Measurements from ENCODE around the gene CDH23. TPM values are rescaled to one million over a fixed set of nuclear protein-coding genes. Genes with fewer than 3 reads are reported as not detected.

The CDH23 gene
- polyA plus RNA-seq, 1 donor (not counting 4 experiments of a cell fraction or from before 2014, with no cell fraction given) = 0.01 TPM

DNA sequence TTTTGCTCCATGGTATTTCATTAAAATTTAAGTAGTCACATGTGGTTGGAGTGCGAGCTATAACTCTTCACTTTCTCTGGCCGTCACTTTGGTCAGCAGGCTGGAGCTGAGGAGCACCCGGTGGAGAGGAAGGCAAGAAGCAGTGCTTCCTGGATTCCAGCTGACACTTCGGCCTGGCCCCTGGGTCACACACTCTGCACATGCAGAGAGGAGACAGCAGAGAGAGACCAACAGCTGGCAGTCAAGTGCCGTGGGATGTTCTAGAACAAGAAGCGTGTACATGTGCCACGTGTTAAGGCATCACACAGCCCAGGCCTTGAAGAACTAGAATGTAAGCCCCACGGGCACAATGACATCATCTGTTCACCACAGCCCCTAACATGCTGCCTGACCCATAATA is 424.2 kb downstream of the CDH23 start:
- Histone ChIP-seq H2AFZ (ENCODE audit: control insufficient read depth, low read length) (no peak overlapping the region), H3K4me1 (ENCODE audit: control insufficient read depth, extremely low read depth, insufficient read depth, low read length) (no peaks in the 10 kb centered on the region), H3K4me3 (ENCODE audit: control insufficient read depth in 2 of 3, extremely low read depth in 1 of 3, insufficient read depth in 2 of 3, low read depth in 1 of 3, low read length in 3 of 3) (no peak overlapping the region), H3K9me1 (ENCODE audit: control insufficient read depth, extremely low read depth, insufficient read depth, low read length) (no peaks in the 10 kb centered on the region), H3K27me3 (ENCODE audit: control insufficient read depth, extremely low read depth, insufficient read depth, low read length) (no peaks in the 10 kb centered on the region), H3K36me3 (ENCODE audit: control insufficient read depth in 2 of 2, extremely low read depth in 1 of 2, insufficient read depth in 2 of 2, low read length in 2 of 2) (peaks cover 70 to 82% of the 10 kb centered on the region in 2 experiments), H3K9ac (ENCODE audit: control insufficient read depth, extremely low read depth, insufficient read depth, low read length) (no peak overlapping the region), H4K20me1 (ENCODE audit: control insufficient read depth, extremely low read depth, insufficient read depth, low read length) (peaks cover 2% of the 10 kb centered on the region), H3K27ac (ENCODE audit: control insufficient read depth, insufficient read depth, low read length) (no peak overlapping the region), H3K9me3 (ENCODE audit: control insufficient read depth, low read depth, low read length) (no peaks in the 10 kb centered on the region), H3K4me2 (ENCODE audit: control insufficient read depth, extremely low read depth, insufficient read depth, low read depth, low read length) (no peak overlapping the region), H3K79me2 (ENCODE audit: control insufficient read depth, insufficient read depth, low read length) (no peaks in the 10 kb centered on the region)
- dilution Hi-C loops (cut with MboI; ENCODE audit: extremely low pct_ligation_motif_present, low sequenced_read_pairs) = no loop called here
- TF ChIP-seq, protein P1, sequence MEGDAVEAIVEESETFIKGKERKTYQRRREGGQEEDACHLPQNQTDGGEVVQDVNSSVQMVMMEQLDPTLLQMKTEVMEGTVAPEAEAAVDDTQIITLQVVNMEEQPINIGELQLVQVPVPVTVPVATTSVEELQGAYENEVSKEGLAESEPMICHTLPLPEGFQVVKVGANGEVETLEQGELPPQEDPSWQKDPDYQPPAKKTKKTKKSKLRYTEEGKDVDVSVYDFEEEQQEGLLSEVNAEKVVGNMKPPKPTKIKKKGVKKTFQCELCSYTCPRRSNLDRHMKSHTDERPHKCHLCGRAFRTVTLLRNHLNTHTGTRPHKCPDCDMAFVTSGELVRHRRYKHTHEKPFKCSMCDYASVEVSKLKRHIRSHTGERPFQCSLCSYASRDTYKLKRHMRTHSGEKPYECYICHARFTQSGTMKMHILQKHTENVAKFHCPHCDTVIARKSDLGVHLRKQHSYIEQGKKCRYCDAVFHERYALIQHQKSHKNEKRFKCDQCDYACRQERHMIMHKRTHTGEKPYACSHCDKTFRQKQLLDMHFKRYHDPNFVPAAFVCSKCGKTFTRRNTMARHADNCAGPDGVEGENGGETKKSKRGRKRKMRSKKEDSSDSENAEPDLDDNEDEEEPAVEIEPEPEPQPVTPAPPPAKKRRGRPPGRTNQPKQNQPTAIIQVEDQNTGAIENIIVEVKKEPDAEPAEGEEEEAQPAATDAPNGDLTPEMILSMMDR (optimal IDR thresholded peaks at IDR 0.05 in 1 of 3, IDR thresholded peaks at IDR 0.05 in 1 of 3, conservative IDR thresholded peaks at IDR 0.05 in 1 of 3; ENCODE audit: extremely low read depth in 1 of 3, insufficient read depth in 2 of 3, low read length in 3 of 3) = no peak
- TF ChIP-seq EZH2 (IDR thresholded peaks at IDR 0.05; ENCODE audit: low read length) = no peak
- DNase-seq (ENCODE audit: low read depth, low spot score) (no peak), FAIRE-seq (no peak)

DNA sequence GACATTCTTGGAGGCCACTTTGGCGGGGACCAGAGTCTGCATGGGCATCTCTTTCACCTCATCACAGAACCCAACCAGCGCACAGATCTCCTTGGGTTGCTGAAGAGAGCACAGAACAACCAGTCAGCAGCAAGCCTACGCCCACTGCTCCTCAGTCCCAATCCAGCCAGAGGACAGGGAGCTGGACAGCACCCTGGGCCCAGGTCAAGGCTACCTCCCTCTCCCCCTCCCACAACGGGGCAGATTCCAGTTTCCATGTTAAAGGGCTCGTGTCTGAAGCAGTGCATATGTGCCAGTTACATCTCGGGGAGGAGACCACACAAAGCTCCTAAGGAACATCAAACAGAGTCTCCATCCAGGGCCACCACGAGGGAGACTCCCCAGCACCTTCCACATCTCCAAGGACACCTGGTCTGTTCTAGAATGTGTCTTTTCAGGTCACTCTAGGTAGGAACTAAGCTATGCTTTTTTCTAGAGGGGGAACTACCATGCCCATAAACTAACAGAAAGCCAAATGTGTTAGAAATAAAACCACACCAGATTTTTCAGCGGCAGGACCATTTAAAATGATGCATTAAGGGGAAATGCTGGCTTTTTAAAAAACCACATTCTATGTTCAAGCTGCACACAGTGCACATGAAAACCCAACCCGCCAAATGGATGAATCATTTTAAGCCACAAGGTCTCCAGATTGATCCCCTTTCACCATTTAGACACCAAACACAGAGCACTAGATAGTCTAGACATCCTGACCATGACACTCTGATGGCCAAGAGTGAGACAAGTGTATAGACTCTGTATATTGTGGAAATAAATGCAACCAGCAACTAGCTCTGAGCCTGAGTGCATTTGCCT is 425.4 kb downstream of the CDH23 start:
- H3K4me3 ChIP-seq (ENCODE audit: control insufficient read depth in 2 of 3, extremely low read depth in 1 of 3, insufficient read depth in 2 of 3, low read depth in 1 of 3, low read length in 3 of 3) = no peak overlapping the region
- dilution Hi-C loops (cut with MboI; ENCODE audit: extremely low pct_ligation_motif_present, low sequenced_read_pairs) = no loop called here
- H3K4me2 ChIP-seq (ENCODE audit: control insufficient read depth, extremely low read depth, insufficient read depth, low read depth, low read length) = no peak overlapping the region
- FAIRE-seq (no peak), DNase-seq (ENCODE audit: low read depth, low spot score) (no peak)
- H3K9ac ChIP-seq (ENCODE audit: control insufficient read depth, extremely low read depth, insufficient read depth, low read length) = no peak overlapping the region
- no peak overlapping the region for H2AFZ ChIP-seq (ENCODE audit: control insufficient read depth, low read length)
- no peak overlapping the region for H3K27ac ChIP-seq (ENCODE audit: control insufficient read depth, insufficient read depth, low read length)
- no peaks in the 10 kb centered on the region for H3K9me1 ChIP-seq (ENCODE audit: control insufficient read depth, extremely low read depth, insufficient read depth, low read length)
- H3K9me3 ChIP-seq (ENCODE audit: control insufficient read depth, low read depth, low read length) = no peaks in the 10 kb centered on the region
- H3K36me3 ChIP-seq (ENCODE audit: control insufficient read depth in 2 of 2, extremely low read depth in 1 of 2, insufficient read depth in 2 of 2, low read length in 2 of 2) = peaks cover 64 to 83% of the 10 kb centered on the region in 2 experiments
- no peaks in the 10 kb centered on the region for H3K4me1 ChIP-seq (ENCODE audit: control insufficient read depth, extremely low read depth, insufficient read depth, low read length)
- TF ChIP-seq, protein P1 (optimal IDR thresholded peaks at IDR 0.05 in 1 of 3, IDR thresholded peaks at IDR 0.05 in 1 of 3, conservative IDR thresholded peaks at IDR 0.05 in 1 of 3; ENCODE audit: extremely low read depth in 1 of 3, insufficient read depth in 2 of 3, low read length in 3 of 3) = no peak
- TF ChIP-seq EZH2 (IDR thresholded peaks at IDR 0.05; ENCODE audit: low read length) = no peak
- no peaks in the 10 kb centered on the region for H3K79me2 ChIP-seq (ENCODE audit: control insufficient read depth, insufficient read depth, low read length)
- H3K27me3 ChIP-seq (ENCODE audit: control insufficient read depth, extremely low read depth, insufficient read depth, low read length) = no peaks in the 10 kb centered on the region
- H4K20me1 ChIP-seq (ENCODE audit: control insufficient read depth, extremely low read depth, insufficient read depth, low read length) = peaks cover 2% of the 10 kb centered on the region
